GM12801 (cell line): Measurements from ENCODE around the gene RILP.

ENCODE experiments used
- CTCF ChIP-seq: IDR thresholded peaks from one replicate; pipeline ENCODE4 v1.5.1; 2011; ENCODE audit warnings: control low read depth; ENCODE audit not compliant: insufficient read length; ENCODE audit errors: extremely low read depth

Gene RILP

GRCh38 chr17:1625053-1625452 is 24.6 kb downstream of the RILP start:
- no peak for TF ChIP-seq CTCF

GRCh38 chr17:1624650-1625049 is 25.0 kb downstream of the RILP start:
- TF ChIP-seq CTCF = no peak

- TF ChIP-seq CTCF = no peak
Measured at GRCh38 chr17:1623057-1623630, 26.5 kb downstream of the RILP start.

GRCh38 chr17:1621273-1621954 is 28.3 kb downstream of the RILP start:
- no peak for TF ChIP-seq CTCF

- no peak for TF ChIP-seq CTCF
Measured at GRCh38 chr17:1620486-1620885, 29.2 kb downstream of the RILP start.

GRCh38 chr17:1617620-1618174 is 32.0 kb downstream of the RILP start:
- no peak for TF ChIP-seq CTCF

GRCh38 chr17:1616101-1616500 is 33.6 kb downstream of the RILP start:
- no peak for TF ChIP-seq CTCF
